ENCODE results near the gene ACADVL.

ACADVL gene

DNA sequence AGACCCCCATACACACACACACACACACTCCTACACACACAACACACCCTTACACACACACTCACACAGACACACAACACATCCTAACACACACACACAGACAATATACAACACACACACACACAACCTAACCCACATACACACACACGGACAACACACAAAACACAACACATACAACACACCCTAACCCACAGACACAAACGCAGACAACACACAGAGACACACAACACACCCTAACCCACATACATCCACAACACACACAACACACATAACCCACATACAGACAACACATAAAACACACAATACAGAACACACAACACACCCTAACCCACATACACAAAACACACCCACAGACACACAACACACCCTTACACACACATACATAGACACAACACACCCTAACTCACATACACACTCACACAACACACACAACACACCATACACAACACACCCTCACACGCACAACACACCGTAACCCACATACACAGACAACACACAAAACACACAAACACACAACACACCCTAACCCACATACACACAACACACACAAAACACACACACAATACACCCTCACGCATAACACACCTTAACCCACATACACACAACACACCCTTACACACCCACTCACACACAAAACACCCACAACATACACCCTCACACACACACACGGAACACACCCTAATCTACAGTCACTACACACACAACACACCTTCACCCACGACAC is 45.0 kb upstream of the ACADVL start:
- Histone ChIP-seq H3K9me3 (ENCODE audit: control insufficient read depth, insufficient read depth, low read length) (peaks cover 12% of the 10 kb centered on the region; the same call in 1 of the 2 replicates), H3F3A (ENCODE audit: control insufficient read depth, insufficient read depth) (no peaks in the 10 kb centered on the region; the same call in 1 of the 2 replicates), H3K4me3 (ENCODE audit: low read length) (no peak overlapping the region), H3K79me2 (ENCODE audit: control insufficient read depth, low read length) (no peaks in the 10 kb centered on the region), H3K9me2 (replicated peaks; ENCODE audit: control insufficient read depth, low read length) (no peaks in the 10 kb centered on the region), H3K4me1 (ENCODE audit: control insufficient read depth, low read length) (peaks cover 8% of the 10 kb centered on the region), H3K27ac (ENCODE audit: low read depth, low read length) (no peak overlapping the region), H4K20me1 (ENCODE audit: control insufficient read depth, insufficient read depth, low read depth, low read length) (no peaks in the 10 kb centered on the region), H3K4me2 (ENCODE audit: low read length) (no peak overlapping the region), H3K36me3 (ENCODE audit: control insufficient read depth, low read length) (no peaks in the 10 kb centered on the region), H3K27me3 (ENCODE audit: control insufficient read depth, low read length) (peaks cover 16% of the 10 kb centered on the region)
- TF ChIP-seq, protein P1, sequence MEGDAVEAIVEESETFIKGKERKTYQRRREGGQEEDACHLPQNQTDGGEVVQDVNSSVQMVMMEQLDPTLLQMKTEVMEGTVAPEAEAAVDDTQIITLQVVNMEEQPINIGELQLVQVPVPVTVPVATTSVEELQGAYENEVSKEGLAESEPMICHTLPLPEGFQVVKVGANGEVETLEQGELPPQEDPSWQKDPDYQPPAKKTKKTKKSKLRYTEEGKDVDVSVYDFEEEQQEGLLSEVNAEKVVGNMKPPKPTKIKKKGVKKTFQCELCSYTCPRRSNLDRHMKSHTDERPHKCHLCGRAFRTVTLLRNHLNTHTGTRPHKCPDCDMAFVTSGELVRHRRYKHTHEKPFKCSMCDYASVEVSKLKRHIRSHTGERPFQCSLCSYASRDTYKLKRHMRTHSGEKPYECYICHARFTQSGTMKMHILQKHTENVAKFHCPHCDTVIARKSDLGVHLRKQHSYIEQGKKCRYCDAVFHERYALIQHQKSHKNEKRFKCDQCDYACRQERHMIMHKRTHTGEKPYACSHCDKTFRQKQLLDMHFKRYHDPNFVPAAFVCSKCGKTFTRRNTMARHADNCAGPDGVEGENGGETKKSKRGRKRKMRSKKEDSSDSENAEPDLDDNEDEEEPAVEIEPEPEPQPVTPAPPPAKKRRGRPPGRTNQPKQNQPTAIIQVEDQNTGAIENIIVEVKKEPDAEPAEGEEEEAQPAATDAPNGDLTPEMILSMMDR (IDR thresholded peaks at IDR 0.05; ENCODE audit: low read depth, low read length, poor library complexity, severe bottlenecking) = no peak
- no peak for TF ChIP-seq EZH2phosphoT487 (IDR thresholded peaks at IDR 0.05; ENCODE audit: borderline replicate concordance, low read length)

DNA sequence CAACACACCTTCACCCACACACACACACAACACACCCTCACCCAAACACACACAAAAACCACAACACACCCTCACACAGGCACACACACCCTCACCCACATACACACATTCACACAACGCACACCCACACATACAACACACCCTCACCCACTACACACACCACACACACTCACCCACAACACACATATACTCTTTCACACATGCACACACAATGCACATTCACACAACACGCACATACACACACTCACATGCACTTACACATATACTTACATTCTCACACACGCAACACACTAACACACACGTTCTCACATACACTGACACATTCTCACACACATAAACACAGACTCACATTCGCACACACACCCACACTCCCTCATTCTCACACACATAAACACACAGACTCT is 44.4 kb upstream of the ACADVL start:
- Histone ChIP-seq H3K27me3 (ENCODE audit: control insufficient read depth, low read length) (peaks cover 16% of the 10 kb centered on the region), H3K36me3 (ENCODE audit: control insufficient read depth, low read length) (no peaks in the 10 kb centered on the region), H3F3A (ENCODE audit: control insufficient read depth, insufficient read depth) (no peaks in the 10 kb centered on the region; the same call in 1 of the 2 replicates), H3K79me2 (ENCODE audit: control insufficient read depth, low read length) (no peaks in the 10 kb centered on the region), H3K4me1 (ENCODE audit: control insufficient read depth, low read length) (peaks cover 8% of the 10 kb centered on the region), H3K4me3 (ENCODE audit: low read length) (no peak overlapping the region), H3K9me2 (replicated peaks; ENCODE audit: control insufficient read depth, low read length) (no peaks in the 10 kb centered on the region), H4K20me1 (ENCODE audit: control insufficient read depth, insufficient read depth, low read depth, low read length) (no peaks in the 10 kb centered on the region), H3K9me3 (ENCODE audit: control insufficient read depth, insufficient read depth, low read length) (peaks cover 12% of the 10 kb centered on the region; the same call in 1 of the 2 replicates), H3K4me2 (ENCODE audit: low read length) (no peak overlapping the region), H3K27ac (ENCODE audit: low read depth, low read length) (no peak overlapping the region)
- TF ChIP-seq EZH2phosphoT487 (IDR thresholded peaks at IDR 0.05; ENCODE audit: borderline replicate concordance, low read length) = no peak
- TF ChIP-seq, protein P1 (IDR thresholded peaks at IDR 0.05; ENCODE audit: low read depth, low read length, poor library complexity, severe bottlenecking) = no peak

DNA sequence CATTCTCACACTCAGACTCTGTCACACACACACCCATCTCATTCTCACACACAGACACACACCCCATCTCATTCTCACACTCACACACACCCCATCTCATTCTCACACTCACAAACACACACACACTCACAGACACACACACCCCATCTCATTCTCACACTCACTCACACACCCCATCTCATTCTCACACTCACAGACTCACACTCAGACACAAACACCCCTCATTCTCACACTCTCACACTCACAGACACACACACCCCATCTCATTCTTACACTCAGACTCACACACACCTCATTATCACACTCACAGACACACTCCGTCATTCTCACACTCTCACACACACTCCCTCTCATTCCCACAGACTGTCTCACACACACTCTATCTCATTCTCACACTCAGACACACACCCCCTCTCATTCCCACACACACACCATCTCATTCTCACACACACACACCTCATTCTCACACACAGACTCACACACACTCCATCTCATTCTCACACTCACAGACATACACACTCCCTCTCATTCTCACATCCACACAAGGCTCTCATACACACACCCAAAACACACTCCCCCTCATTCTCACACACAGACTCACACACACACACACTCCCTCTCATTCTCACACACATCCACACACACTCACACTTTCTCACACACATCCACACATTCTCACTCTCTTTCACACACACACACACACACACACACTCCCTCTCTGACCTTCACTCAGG is 43.5 kb upstream of the ACADVL start:
- Histone ChIP-seq H3F3A (ENCODE audit: control insufficient read depth, insufficient read depth) (no peaks in the 10 kb centered on the region; the same call in 1 of the 2 replicates), H3K27me3 (ENCODE audit: control insufficient read depth, low read length) (peaks cover 16% of the 10 kb centered on the region), H3K27ac (ENCODE audit: low read depth, low read length) (no peak overlapping the region), H3K36me3 (ENCODE audit: control insufficient read depth, low read length) (no peaks in the 10 kb centered on the region), H3K79me2 (ENCODE audit: control insufficient read depth, low read length) (no peaks in the 10 kb centered on the region), H3K9me2 (replicated peaks; ENCODE audit: control insufficient read depth, low read length) (no peaks in the 10 kb centered on the region), H4K20me1 (ENCODE audit: control insufficient read depth, insufficient read depth, low read depth, low read length) (no peaks in the 10 kb centered on the region), H3K4me3 (ENCODE audit: low read length) (no peak overlapping the region), H3K4me1 (ENCODE audit: control insufficient read depth, low read length) (peaks cover 8% of the 10 kb centered on the region), H3K9me3 (ENCODE audit: control insufficient read depth, insufficient read depth, low read length) (peaks cover 12% of the 10 kb centered on the region; the same call in 1 of the 2 replicates), H3K4me2 (ENCODE audit: low read length) (no peak overlapping the region)
- TF ChIP-seq, protein P1 (IDR thresholded peaks at IDR 0.05; ENCODE audit: low read depth, low read length, poor library complexity, severe bottlenecking) = no peak
- no peak for TF ChIP-seq EZH2phosphoT487 (IDR thresholded peaks at IDR 0.05; ENCODE audit: borderline replicate concordance, low read length)

Measured in DOHH2 (cell line).